Measurements from ENCODE around the gene VBP1. TPM values are rescaled to one million over a fixed set of nuclear protein-coding genes. Genes with fewer than 3 reads are reported as not detected.

VBP1 gene
- total RNA-seq, 2 experiments from 2014 or later = 76.6 to 81.0 TPM

- intact Hi-C loops (cut with micrococcal nuclease) = no loop called here
- Mint-ChIP-seq H3K4me3 (no peak overlapping the region), H3K36me3 (ENCODE audit: low read depth) (no peaks in the 10 kb centered on the region), H3K27me3 (no peaks in the 10 kb centered on the region), H3K27ac (no peak overlapping the region), H3K4me1 (ENCODE audit: low read depth) (no peaks in the 10 kb centered on the region), H3K9me3 (peaks cover 4% of the 10 kb centered on the region)
- DNase-seq (no peak), ATAC-seq (no peak)
- ChIA-PET POLR2A (no interaction called here), CTCF (no interaction called here)
- TF ChIP-seq CTCF (IDR thresholded peaks at IDR 0.05) = no peak
These were observed 54.7 kb downstream of the VBP1 start for GRCh38 chrX:155270969-155271368.

- ChIA-PET CTCF (no interaction called here), POLR2A (no interaction called here)
- H3K27ac Mint-ChIP-seq = no peak overlapping the region
- ATAC-seq (no peak), DNase-seq (no peak)
- no peaks in the 10 kb centered on the region for H3K36me3 Mint-ChIP-seq (ENCODE audit: low read depth)
- no peak overlapping the region for H3K4me3 Mint-ChIP-seq
- intact Hi-C loops (cut with micrococcal nuclease) = no loop called here
- no peak for TF ChIP-seq CTCF (IDR thresholded peaks at IDR 0.05)
- no peaks in the 10 kb centered on the region for H3K9me3 Mint-ChIP-seq
- peaks cover 8% of the 10 kb centered on the region for H3K4me1 Mint-ChIP-seq (ENCODE audit: low read depth)
- no peaks in the 10 kb centered on the region for H3K27me3 Mint-ChIP-seq
These were observed 63.6 kb downstream of the VBP1 start for GRCh38 chrX:155279873-155280272.

Other genes starting within 250 kb of the VBP1 start
- gene F8, start 193.7 kb upstream of the VBP1 start, total RNA-seq = 1 to 10 TPM; 4.1 to 4.4 TPM
- gene FUNDC2, start 189.6 kb upstream of the VBP1 start, total RNA-seq = 10 to 100 TPM; 83.7 to 89.0 TPM
- gene CMC4, start 145.3 kb upstream of the VBP1 start, total RNA-seq = 1 to 10 TPM; 3.8 to 5.1 TPM
- gene MTCP1, start 145.3 kb upstream of the VBP1 start, total RNA-seq = 10 to 100 TPM; 23.4 to 23.9 TPM
- 10 to 100 TPM; 30.0 to 32.5 TPM for gene BRCC3, start 145.0 kb upstream of the VBP1 start, total RNA-seq
- gene RAB39B, start 48.0 kb downstream of the VBP1 start, total RNA-seq = 10 to 100 TPM; 12.0 to 13.2 TPM
- under 1 TPM in 1 of 2 experiments, not detected in 1; 0.49 TPM for gene CLIC2, start 118.2 kb downstream of the VBP1 start, total RNA-seq
- gene F8A2, start 165.6 kb downstream of the VBP1 start, total RNA-seq = not detected
- 10 to 100 TPM; 11.0 to 12.8 TPM for gene F8A3, start 242.2 kb downstream of the VBP1 start, total RNA-seq

Measured in activated CD8-positive, alpha-beta T cell treated with anti-CD3 and anti-CD28 coated beads for 36 hours (primary cell).